ENCODE measurements around the gene OGFR.
"Not testable (repeated sequence)": the region's sequence is repeated elsewhere in the genome, so short reads cannot be mapped to it uniquely, and the experiment has no call there.

The OGFR gene

DNA sequence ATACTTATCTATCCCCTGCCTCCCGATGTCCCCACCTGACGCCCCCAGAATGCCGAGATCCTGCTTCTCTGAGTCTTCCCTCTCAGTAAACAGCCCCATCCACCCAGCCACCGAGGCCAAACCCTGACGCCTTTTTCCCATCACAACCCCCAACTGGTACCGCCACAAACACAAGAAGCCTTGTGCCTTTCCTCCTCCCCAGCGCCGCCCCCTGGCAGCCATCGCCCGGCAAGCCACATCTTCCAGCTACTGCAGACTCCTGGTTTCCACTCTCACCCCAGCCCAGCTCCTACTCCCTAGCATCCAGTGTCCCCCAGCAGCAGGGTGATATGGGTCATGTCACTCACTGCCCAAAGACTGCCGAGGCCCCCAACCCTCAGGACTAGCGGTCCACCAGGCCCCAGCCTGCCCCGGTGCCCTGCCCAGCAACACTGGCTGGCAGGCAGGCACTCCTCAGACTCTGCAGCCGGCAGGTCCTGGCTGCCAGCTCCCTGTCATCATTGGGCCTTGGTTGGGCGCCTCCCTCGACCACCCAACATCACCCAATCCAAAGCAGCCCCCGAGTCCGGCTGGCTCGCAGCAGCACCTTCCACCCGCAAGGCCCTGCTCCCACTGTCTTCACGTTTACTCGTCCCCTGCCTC lies 45.8 kb downstream of the OGFR start:
- Histone ChIP-seq H3K4me1 (ENCODE audit: control insufficient read depth in 1 of 2, insufficient read depth in 1 of 2, low read depth in 1 of 2, low read length in 1 of 2) (peaks cover 0 to 3% of the 10 kb centered on the region in 2 experiments), H3K4me3 (ENCODE audit: low read depth in 1 of 2, low read length in 1 of 2) (no peak overlapping the region), H3K27me3 (no peaks in the 10 kb centered on the region), H3K36me3 (peaks cover 69% of the 10 kb centered on the region), H3K27ac (no peak overlapping the region), H3K9me3 (no peaks in the 10 kb centered on the region)
- TF ChIP-seq, protein P1, sequence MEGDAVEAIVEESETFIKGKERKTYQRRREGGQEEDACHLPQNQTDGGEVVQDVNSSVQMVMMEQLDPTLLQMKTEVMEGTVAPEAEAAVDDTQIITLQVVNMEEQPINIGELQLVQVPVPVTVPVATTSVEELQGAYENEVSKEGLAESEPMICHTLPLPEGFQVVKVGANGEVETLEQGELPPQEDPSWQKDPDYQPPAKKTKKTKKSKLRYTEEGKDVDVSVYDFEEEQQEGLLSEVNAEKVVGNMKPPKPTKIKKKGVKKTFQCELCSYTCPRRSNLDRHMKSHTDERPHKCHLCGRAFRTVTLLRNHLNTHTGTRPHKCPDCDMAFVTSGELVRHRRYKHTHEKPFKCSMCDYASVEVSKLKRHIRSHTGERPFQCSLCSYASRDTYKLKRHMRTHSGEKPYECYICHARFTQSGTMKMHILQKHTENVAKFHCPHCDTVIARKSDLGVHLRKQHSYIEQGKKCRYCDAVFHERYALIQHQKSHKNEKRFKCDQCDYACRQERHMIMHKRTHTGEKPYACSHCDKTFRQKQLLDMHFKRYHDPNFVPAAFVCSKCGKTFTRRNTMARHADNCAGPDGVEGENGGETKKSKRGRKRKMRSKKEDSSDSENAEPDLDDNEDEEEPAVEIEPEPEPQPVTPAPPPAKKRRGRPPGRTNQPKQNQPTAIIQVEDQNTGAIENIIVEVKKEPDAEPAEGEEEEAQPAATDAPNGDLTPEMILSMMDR (IDR thresholded peaks at IDR 0.05) = no peak

DNA sequence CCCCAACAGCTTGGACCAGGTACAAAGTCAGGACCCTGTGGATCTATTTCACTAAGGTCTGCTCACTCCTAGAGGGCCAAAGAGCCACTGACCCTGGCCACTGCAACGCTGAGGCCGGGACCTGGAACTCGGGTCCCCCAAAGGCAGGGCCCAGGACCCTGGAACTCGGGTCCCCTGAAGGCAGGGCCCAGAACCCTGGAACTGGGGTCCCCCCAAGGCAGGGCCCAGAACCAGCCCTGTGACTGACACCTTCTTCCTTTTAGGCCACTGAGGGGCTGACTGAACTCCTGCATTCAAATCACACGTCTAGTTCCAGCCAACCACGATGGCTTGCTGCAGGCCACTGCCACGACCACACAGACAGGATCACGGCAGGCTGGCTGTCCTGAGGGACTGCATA lies 47.6 kb downstream of the OGFR start:
- Histone ChIP-seq H3K4me3 (ENCODE audit: low read depth in 1 of 2, low read length in 1 of 2) (no peak overlapping the region), H3K36me3 (peaks cover 66% of the 10 kb centered on the region)
- TF ChIP-seq, protein P1 (IDR thresholded peaks at IDR 0.05) = no peak

DNA sequence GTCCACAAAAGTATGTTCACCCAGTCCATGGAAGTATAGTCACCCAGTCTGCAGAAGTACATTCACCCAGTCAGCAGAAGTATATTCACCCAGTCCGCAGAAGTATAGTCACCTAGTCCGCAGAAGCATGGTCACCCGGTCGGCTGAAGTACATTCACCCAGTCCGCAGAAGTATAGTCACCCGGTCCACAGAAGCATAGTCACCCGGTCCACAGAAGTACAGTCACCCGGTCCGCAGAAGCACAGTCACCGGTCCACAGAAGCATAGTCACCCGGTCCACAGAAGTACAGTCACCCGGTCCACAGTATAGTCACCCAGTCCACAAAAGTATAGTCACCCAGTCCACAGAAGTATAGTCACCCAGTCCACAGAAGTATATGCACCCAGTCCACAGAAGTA lies 48.2 kb downstream of the OGFR start:
- Histone ChIP-seq H3K4me1 (ENCODE audit: control insufficient read depth in 1 of 2, insufficient read depth in 1 of 2, low read depth in 1 of 2, low read length in 1 of 2) (no peaks in the 10 kb centered on the region), H3K4me3 (ENCODE audit: low read depth in 1 of 2, low read length in 1 of 2) (no peak overlapping the region), H3K27ac (no peak overlapping the region), H3K27me3 (no peaks in the 10 kb centered on the region), H3K9me3 (no peaks in the 10 kb centered on the region), H3K36me3 (peaks cover 63% of the 10 kb centered on the region)
- TF ChIP-seq, protein P1 (IDR thresholded peaks at IDR 0.05) = no peak

More for the DNA sequence above, 47.6 kb downstream of the OGFR start:
- Histone ChIP-seq H3K27me3 (no peaks in the 10 kb centered on the region), H3K27ac (no peak overlapping the region), H3K9me3 (no peaks in the 10 kb centered on the region), H3K4me1 (ENCODE audit: control insufficient read depth in 1 of 2, insufficient read depth in 1 of 2, low read depth in 1 of 2, low read length in 1 of 2) (no peaks in the 10 kb centered on the region)

DNA sequence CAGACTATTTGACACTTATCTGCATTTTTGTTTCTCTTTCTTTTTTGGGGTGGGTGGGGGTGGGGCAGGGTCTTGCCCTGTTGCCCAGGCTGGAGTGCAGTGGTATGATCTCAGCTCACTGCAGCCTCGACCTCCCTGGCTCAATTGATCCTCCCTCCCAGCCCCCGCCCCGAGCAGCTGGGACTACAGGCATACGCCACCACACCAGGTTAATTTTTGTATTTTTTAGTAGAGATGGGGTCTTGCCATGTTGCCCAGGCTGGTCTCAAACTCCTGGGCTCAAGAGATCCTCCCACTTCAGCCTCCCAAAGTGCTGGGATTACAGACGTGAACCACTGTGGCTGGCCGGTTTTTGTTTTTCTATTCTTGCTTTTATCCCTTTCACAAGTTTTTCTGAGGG lies 48.7 kb downstream of the OGFR start:
- not testable (repeated sequence) for H3K27ac ChIP-seq; H3K4me3 ChIP-seq (ENCODE audit: low read depth in 1 of 2, low read length in 1 of 2); H3K4me1 ChIP-seq (ENCODE audit: control insufficient read depth in 1 of 2, insufficient read depth in 1 of 2, low read depth in 1 of 2, low read length in 1 of 2); H3K9me3 ChIP-seq; H3K27me3 ChIP-seq
- H3K36me3 ChIP-seq = peaks cover 58% of the 10 kb centered on the region

DNA sequence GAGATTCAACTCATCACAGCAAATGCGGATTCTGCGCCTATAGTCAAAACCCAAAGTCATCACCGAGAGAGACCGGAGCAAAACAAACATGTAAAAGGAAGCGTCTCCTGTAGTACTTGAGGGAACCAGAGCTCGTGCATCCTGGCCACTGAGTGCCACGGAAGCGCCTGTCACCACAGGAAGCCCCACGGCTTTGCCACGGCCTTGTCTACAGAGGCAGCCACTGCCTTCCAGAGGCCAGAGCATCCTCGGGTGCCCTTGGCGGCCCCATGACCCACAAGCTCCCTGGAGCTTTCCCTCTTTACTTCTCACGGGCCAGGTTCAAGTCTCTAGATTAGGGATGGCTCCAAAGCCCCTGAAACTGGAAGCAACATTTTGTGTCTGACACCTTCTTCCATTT lies 49.5 kb downstream of the OGFR start:
- Histone ChIP-seq H3K9me3 (no peaks in the 10 kb centered on the region), H3K27ac (no peak overlapping the region), H3K4me1 (ENCODE audit: control insufficient read depth in 1 of 2, insufficient read depth in 1 of 2, low read depth in 1 of 2, low read length in 1 of 2) (no peaks in the 10 kb centered on the region), H3K36me3 (peaks cover 58% of the 10 kb centered on the region), H3K4me3 (ENCODE audit: low read depth in 1 of 2, low read length in 1 of 2) (no peak overlapping the region), H3K27me3 (peaks cover 3% of the 10 kb centered on the region)
- TF ChIP-seq, protein P1 (IDR thresholded peaks at IDR 0.05) = no peak

DNA sequence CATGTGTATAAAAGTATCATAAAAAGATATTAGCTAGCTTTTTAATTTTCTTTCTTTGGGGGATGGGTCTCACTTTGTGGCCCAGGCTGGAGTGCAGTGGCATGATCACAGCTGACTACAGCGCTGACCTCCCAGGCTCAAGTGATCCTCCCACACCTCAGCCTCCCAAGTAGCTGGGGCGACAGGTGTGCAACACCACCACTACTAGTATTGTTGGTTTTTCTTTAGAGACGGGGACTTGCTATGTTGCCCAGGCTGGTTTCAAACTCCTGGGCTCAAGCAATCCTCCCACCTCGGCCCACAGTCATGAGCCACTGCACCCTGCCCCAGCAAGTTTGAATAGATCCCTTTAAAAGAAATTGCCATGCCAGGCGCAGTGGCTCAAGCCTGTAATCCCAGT lies 50.5 kb downstream of the OGFR start:
- Histone ChIP-seq H3K36me3 (peaks cover 58% of the 10 kb centered on the region), H3K9me3 (no peaks in the 10 kb centered on the region), H3K27me3 (peaks cover 13% of the 10 kb centered on the region), H3K27ac (no peak overlapping the region), H3K4me1 (ENCODE audit: control insufficient read depth in 1 of 2, insufficient read depth in 1 of 2, low read depth in 1 of 2, low read length in 1 of 2) (peaks cover 2 to 5% of the 10 kb centered on the region in 2 experiments), H3K4me3 (ENCODE audit: low read depth in 1 of 2, low read length in 1 of 2) (no peak overlapping the region)
- TF ChIP-seq, protein P1 (IDR thresholded peaks at IDR 0.05) = no peak

All from neutrophil (primary cell).